ENCODE measurements around the gene PHEX.

Gene PHEX

GRCh38 chrX:22032084-22032483 is at the start of gene PHEX:
Gene PHEX, plus strand, starts transcription at chrX:22032325. Its CDS starts 681 bp downstream, at chrX:22033006.
- TF ChIP-seq CTCF (conservative IDR thresholded peaks at IDR 0.05) (no peak), ZFX (IDR thresholded peaks at IDR 0.05) (no peak)

GRCh38 chrX:21985332-21985777 is 46.8 kb upstream of the PHEX start:
- no peak overlapping the region for H3K27ac ChIP-seq
- TF ChIP-seq CTCF (conservative IDR thresholded peaks at IDR 0.05) (peak; percentile 87), ZFX (IDR thresholded peaks at IDR 0.05) (no peak)

More at GRCh38 chrX:22032084-22032483, at the start of gene PHEX:
- H3K27ac ChIP-seq, result no peak within 1 kb of the TSS

- no peak overlapping the region for H3K27ac ChIP-seq
- TF ChIP-seq CTCF (conservative IDR thresholded peaks at IDR 0.05), result no peak
- TF ChIP-seq ZFX (IDR thresholded peaks at IDR 0.05), result no peak
These were observed 45.5 kb upstream of the PHEX start for GRCh38 chrX:21986596-21986995.

GRCh38 chrX:21989384-21989783 is 42.7 kb upstream of the PHEX start:
- no peak for TF ChIP-seq ZFX (IDR thresholded peaks at IDR 0.05)
- no peak for TF ChIP-seq CTCF (conservative IDR thresholded peaks at IDR 0.05)
- no peak overlapping the region for H3K27ac ChIP-seq

GRCh38 chrX:21990832-21991231 is 41.3 kb upstream of the PHEX start:
- TF ChIP-seq ZFX (IDR thresholded peaks at IDR 0.05), result no peak
- no peak for TF ChIP-seq CTCF (conservative IDR thresholded peaks at IDR 0.05)
- H3K27ac ChIP-seq, result no peak overlapping the region

GRCh38 chrX:21991504-21991903 is 40.6 kb upstream of the PHEX start:
- no peak overlapping the region for H3K27ac ChIP-seq
- TF ChIP-seq ZFX (IDR thresholded peaks at IDR 0.05) (no peak), CTCF (conservative IDR thresholded peaks at IDR 0.05) (no peak)

GRCh38 chrX:21993265-21993664 is 38.9 kb upstream of the PHEX start:
- no peak overlapping the region for H3K27ac ChIP-seq
- no peak for TF ChIP-seq CTCF (conservative IDR thresholded peaks at IDR 0.05)
- TF ChIP-seq ZFX (IDR thresholded peaks at IDR 0.05), result no peak

Data from C4-2B (cell line).